Endothelial cell of umbilical vein (primary cell): Measurements from ENCODE around the gene C1QTNF4. TPM values are rescaled to one million over a fixed set of nuclear protein-coding genes. Genes with fewer than 3 reads are reported as not detected.
A peak's percentile ranks its signal among the peaks of the same experiment; 100 is the strongest.

Experiments used
- BruUV-seq: library from RNA; stranded (reverse); fragments of 400-500 nt; replicated peaks from 2 replicates; lab custom pipeline; 2021; lab: Mats Ljungman, UMichigan
- CTCF ChIA-PET: fragments of 300-600, 350-600 bp; sonication (Branson Sonifier 250); formaldehyde crosslinking; loops from one replicate; lab custom pipeline; 2021; ENCODE audit warnings: antibody characterized with exemption, inconsistent platforms; lab: Charles Lee
- POLR2A ChIA-PET: fragments of 300-600, 350-600 bp; sonication (Branson Sonifier 250); formaldehyde crosslinking; loops from one replicate; lab custom pipeline; 2021; ENCODE audit warnings: antibody characterized with exemption, inconsistent platforms; lab: Charles Lee
- DNase-seq: peaks from one replicate; pipeline ENCODE4 v3.0.0-alpha.2; 2011; ENCODE audit warnings: low read depth, low spot score
- FAIRE-seq: peaks from 2 replicates; lab custom pipeline; 2011; peaks lifted over from hg19 to GRCh38; lab: Jason Lieb, UNC
- H2AFZ ChIP-seq: 2 replicates; pipeline ENCODE4 v1.6.0; 2012; ENCODE audit warnings: low read depth, low read length, control low read depth, inconsistent platforms
- H3K27ac ChIP-seq: 2 replicates; pipeline ENCODE4 v1.5.1; 2011; ENCODE audit warnings: low read depth, mild to moderate bottlenecking, control low read depth, low read length, moderate library complexity; ENCODE audit not compliant: insufficient read depth
- H3K27me3 ChIP-seq, 2 experiments: 2 replicates each; pipeline versions ENCODE4 v1.6.0 to v1.6.1; 2011; ENCODE audit warnings: low read length in 2 of 2, mixed read lengths in 1 of 2; ENCODE audit not compliant: control insufficient read depth in 2 of 2, insufficient read depth in 2 of 2
- H3K36me3 ChIP-seq, 2 experiments: 2 replicates in 1 of 2; 3 replicates in 1 of 2; pipeline ENCODE4 v1.5.1; 2011; ENCODE audit warnings: low read length in 2 of 2, mild to moderate bottlenecking in 1 of 2, moderate library complexity in 1 of 2; ENCODE audit not compliant: control insufficient read depth in 2 of 2, insufficient read depth in 2 of 2; ENCODE audit errors: extremely low read depth in 1 of 2
- H3K4me1 ChIP-seq: 3 replicates; pipeline ENCODE4 v1.5.1; 2011; ENCODE audit warnings: mild to moderate bottlenecking, low read length; ENCODE audit not compliant: control insufficient read depth, insufficient read depth; ENCODE audit errors: extremely low read depth
- H3K4me2 ChIP-seq: 2 replicates; pipeline ENCODE4 v1.6.1; 2011; ENCODE audit warnings: low read length, control low read depth, mixed read lengths; ENCODE audit not compliant: insufficient read depth
- H3K4me3 ChIP-seq, 3 experiments: fragments of 200-600 bp in 1 of 3; sonication (generic), shearing (Covaris generic) in 1 of 3; replicated peaks in 1 of 3; 2 replicates each; pipeline ENCODE4 v1.5.1; 2011 to 2016; ENCODE audit warnings: control low read depth in 3 of 3, low read length in 3 of 3, mild to moderate bottlenecking in 2 of 3, inconsistent platforms in 1 of 3, low read depth in 1 of 3, moderate library complexity in 1 of 3; ENCODE audit not compliant: insufficient read depth in 1 of 3
- H3K79me2 ChIP-seq: 2 replicates; pipeline ENCODE4 v1.6.0; 2012; ENCODE audit warnings: low read length, inconsistent platforms; ENCODE audit not compliant: control insufficient read depth, insufficient read depth
- H3K9ac ChIP-seq: replicated peaks from 2 replicates; pipeline ENCODE3; 2011; ENCODE audit warnings: low read length, control low read depth; ENCODE audit not compliant: insufficient read depth; ENCODE audit errors: extremely low read depth
- H3K9me1 ChIP-seq: replicated peaks from 3 replicates; pipeline ENCODE4 v1.6.0; 2011; ENCODE audit warnings: mild to moderate bottlenecking, low read length; ENCODE audit not compliant: control insufficient read depth, insufficient read depth; ENCODE audit errors: extremely low read depth
- H3K9me3 ChIP-seq: replicated peaks from 2 replicates; pipeline ENCODE4 v1.5.1; 2012; ENCODE audit warnings: low read length, inconsistent platforms; ENCODE audit not compliant: control insufficient read depth, insufficient read depth
- H4K20me1 ChIP-seq: replicated peaks from 2 replicates; pipeline ENCODE3; 2011; ENCODE audit warnings: mild to moderate bottlenecking, low read length; ENCODE audit not compliant: control insufficient read depth, insufficient read depth; ENCODE audit errors: extremely low read depth
- EZH2 ChIP-seq: IDR thresholded peaks from 2 replicates; pipeline ENCODE4 v1.6.1; 2012; ENCODE audit warnings: borderline replicate concordance, low read depth, mild to moderate bottlenecking, moderate library complexity, low read length, inconsistent platforms; ENCODE audit not compliant: severe bottlenecking
- MYC ChIP-seq: IDR thresholded peaks from one replicate; pipeline ENCODE4 v1.6.1; 2011; ENCODE audit warnings: mild to moderate bottlenecking, low read depth, low read length
- POLR2A ChIP-seq: IDR thresholded peaks from 2 replicates; pipeline ENCODE4 v1.6.1; 2012; ENCODE audit warnings: low read depth, mild to moderate bottlenecking, control low read depth, low read length
- dilution Hi-C: fragments of 300-500 bp; cut with MboI; formaldehyde crosslinking; loops from one replicate; pipeline ENCODE4 v1.15.0; 2019; ENCODE audit warnings: low sequenced_read_pairs; ENCODE audit not compliant: extremely low pct_ligation_motif_present
- intact Hi-C: fragments of 100-400 bp; cut with micrococcal nuclease; formaldehyde crosslinking; loops from one replicate; pipeline ENCODE4 v1.10.0; 2022
- polyA plus RNA-seq, 4 experiments: library from polyadenylated mRNA; depleted of rRNA in 3 of 4; stranded (reverse) in 3 of 4; unstranded in 1 of 4; fragments of >200 nt; gene quantifications; 2 replicates each; pipeline versions ENCODE4 v1.2.1 to v1.2.3, GENCODE V29; 2011 to 2012; ENCODE audit warnings: missing spikeins in 1 of 4
- total RNA-seq: library from RNA; stranded (reverse); gene quantifications from 2 replicates; pipeline ENCODE4 v1.2.3, GENCODE V29; 2021
- TF ChIP-seq, protein P1 (sequence below): IDR thresholded peaks from 2 replicates; pipeline ENCODE4 v1.6.1; 2011; ENCODE audit not compliant: insufficient read depth, insufficient read length
- TF ChIP-seq, protein P2 (sequence below), 2 donors: IDR thresholded peaks; 1 replicate in 1 of 2; 2 replicates in 1 of 2; pipeline ENCODE4 v1.5.1; 2011; ENCODE audit warnings: low read length in 2 of 2, mild to moderate bottlenecking in 2 of 2, moderate library complexity in 2 of 2, control low read depth in 1 of 2, inconsistent platforms in 1 of 2, low read depth in 1 of 2; ENCODE audit not compliant: insufficient read depth in 1 of 2; ENCODE audit errors: extremely low read depth in 1 of 2

C1QTNF4 gene
- total and polyA plus RNA-seq, 2 donors (not counting 3 experiments of a cell fraction or from before 2014, with no cell fraction given), result 1.7 to 5.4 TPM

DNA sequence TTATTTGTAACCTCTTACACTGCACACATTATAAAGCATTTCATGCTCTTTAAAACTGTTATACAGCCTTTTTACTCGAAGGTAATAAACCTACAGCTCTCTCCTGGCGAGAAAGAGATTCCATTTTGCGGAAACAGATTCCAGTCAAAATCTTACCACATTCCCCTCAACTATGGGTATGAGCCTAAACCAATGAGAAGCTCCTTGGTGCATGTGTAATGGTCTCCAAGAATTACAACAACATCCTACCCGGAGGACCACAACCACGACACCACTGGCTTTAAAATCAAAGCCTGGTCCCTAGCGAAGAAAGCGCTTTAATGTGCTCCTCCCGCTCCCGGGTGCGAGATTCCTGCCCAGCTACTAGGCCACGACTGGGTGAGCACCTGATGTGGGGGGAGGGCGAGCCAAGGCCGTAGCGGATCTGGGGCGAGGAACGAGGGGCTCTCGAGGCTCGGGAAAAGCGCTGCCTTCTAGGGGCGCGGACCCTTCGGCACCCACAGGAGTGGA lies 42.1 kb downstream of the C1QTNF4 start:
- Histone ChIP-seq H3K4me1 (peaks cover 9% of the 10 kb centered on the region), H3K4me3 (peak overlapping the region; percentile 69 to 75 (median 74)), H3K9me1 (no peaks in the 10 kb centered on the region), H3K79me2 (peaks cover 57% of the 10 kb centered on the region), H2AFZ (peak overlapping the region; percentile 23), H3K36me3 (no peaks in the 10 kb centered on the region), H3K27ac (peak overlapping the region; percentile 33), H3K4me2 (peak overlapping the region; percentile 59), H4K20me1 (peaks cover 8% of the 10 kb centered on the region), H3K9me3 (no peaks in the 10 kb centered on the region), H3K27me3 (no peaks in the 10 kb centered on the region), H3K9ac (peak overlapping the region; percentile 81)
- FAIRE-seq (peak; percentile 65), DNase-seq (peak; percentile 48)
- dilution Hi-C loops (no loop called here), intact Hi-C loops (loop anchor here (2.0 to 5.0 kb wide), 2 partner anchors 13 to 145 kb away; partner anchors contain the start of gene SLC39A13)
- CTCF ChIA-PET, result interaction anchor here (0.9 to 4.2 kb wide), 12 partner anchors 9 to 178 kb away, joined by 3 to 41 read pairs (median 5); partner anchors contain the start of gene PTPMT1
- TF ChIP-seq EZH2 (no peak), POLR2A (no peak), MYC (no peak)
- TF ChIP-seq, protein P1, sequence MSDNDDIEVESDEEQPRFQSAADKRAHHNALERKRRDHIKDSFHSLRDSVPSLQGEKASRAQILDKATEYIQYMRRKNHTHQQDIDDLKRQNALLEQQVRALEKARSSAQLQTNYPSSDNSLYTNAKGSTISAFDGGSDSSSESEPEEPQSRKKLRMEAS, result no peak
- POLR2A ChIA-PET, result interaction anchor here (0.7 to 1.8 kb wide), 3 partner anchors 11 to 1011 kb away, joined by 5 to 6 read pairs (median 5); no protein-coding TSS in a partner anchor
- BruUV-seq, result no TSS peak

DNA sequence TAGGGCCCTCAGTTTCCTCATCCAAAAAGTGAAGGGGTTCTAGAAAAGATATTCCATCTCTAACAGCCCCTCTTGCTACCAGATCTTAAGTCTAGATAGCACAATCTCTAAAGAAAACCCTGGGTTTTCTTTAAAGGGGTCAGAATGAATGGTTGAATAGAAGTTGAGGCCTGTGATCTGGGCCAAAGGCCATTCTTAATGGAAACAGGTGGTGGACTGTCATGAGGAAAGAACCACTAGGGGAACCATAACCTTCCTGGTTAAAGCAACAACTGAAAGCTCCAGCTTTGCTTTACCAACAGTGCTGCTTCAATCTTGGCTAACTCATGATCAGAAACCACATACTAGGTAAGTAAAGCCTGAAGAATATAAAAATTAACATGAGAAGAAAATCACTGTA lies 43.1 kb downstream of the C1QTNF4 start:
- dilution Hi-C loops (no loop called here), intact Hi-C loops (loop anchor here (5.0 kb wide), 1 partner anchor 144 kb away; the partner anchor contains the start of gene SLC39A13)
- H2AFZ ChIP-seq, result no peak overlapping the region
- H3K9ac ChIP-seq, result no peak overlapping the region
- ChIA-PET CTCF (interaction anchor here (0.6 to 4.2 kb wide), 10 partner anchors 12 to 85 kb away, joined by 3 to 41 read pairs (median 4); partner anchors contain the start of gene PTPMT1), POLR2A (interaction anchor here (0.7 kb wide), 1 partner anchor 1010 kb away, joined by 5 read pairs; no protein-coding TSS in a partner anchor)
- H3K4me3 ChIP-seq, result peak overlapping the region in 1 of 3 experiments; percentile 74
- H4K20me1 ChIP-seq, result peaks cover 8% of the 10 kb centered on the region
- no peaks in the 10 kb centered on the region for H3K36me3 ChIP-seq
- no peaks in the 10 kb centered on the region for H3K9me1 ChIP-seq
- H3K79me2 ChIP-seq, result peaks cover 66% of the 10 kb centered on the region
- H3K9me3 ChIP-seq, result no peaks in the 10 kb centered on the region
- peak; percentile 21 for DNase-seq
- TSS peak; percentile 17 for BruUV-seq
- TF ChIP-seq, protein P2, sequence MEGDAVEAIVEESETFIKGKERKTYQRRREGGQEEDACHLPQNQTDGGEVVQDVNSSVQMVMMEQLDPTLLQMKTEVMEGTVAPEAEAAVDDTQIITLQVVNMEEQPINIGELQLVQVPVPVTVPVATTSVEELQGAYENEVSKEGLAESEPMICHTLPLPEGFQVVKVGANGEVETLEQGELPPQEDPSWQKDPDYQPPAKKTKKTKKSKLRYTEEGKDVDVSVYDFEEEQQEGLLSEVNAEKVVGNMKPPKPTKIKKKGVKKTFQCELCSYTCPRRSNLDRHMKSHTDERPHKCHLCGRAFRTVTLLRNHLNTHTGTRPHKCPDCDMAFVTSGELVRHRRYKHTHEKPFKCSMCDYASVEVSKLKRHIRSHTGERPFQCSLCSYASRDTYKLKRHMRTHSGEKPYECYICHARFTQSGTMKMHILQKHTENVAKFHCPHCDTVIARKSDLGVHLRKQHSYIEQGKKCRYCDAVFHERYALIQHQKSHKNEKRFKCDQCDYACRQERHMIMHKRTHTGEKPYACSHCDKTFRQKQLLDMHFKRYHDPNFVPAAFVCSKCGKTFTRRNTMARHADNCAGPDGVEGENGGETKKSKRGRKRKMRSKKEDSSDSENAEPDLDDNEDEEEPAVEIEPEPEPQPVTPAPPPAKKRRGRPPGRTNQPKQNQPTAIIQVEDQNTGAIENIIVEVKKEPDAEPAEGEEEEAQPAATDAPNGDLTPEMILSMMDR (IDR thresholded peaks at IDR 0.05; ENCODE audit: extremely low read depth in 1 of 2, insufficient read depth in 1 of 2, low read depth in 1 of 2, low read length in 2 of 2), result peak in 1 of 2 donors; percentile 37
- TF ChIP-seq, protein P1, result no peak
- H3K27me3 ChIP-seq, result no peaks in the 10 kb centered on the region
- H3K4me2 ChIP-seq, result peak overlapping the region; percentile 59
- no peak overlapping the region for H3K27ac ChIP-seq
- H3K4me1 ChIP-seq, result peaks cover 9% of the 10 kb centered on the region
- peak; percentile 66 for FAIRE-seq
